ENCODE measurements around the gene GBX2. TPM values are rescaled to one million over a fixed set of nuclear protein-coding genes. Genes with fewer than 3 reads are reported as not detected.

GBX2 gene
- total RNA-seq, 1 donor from 2014 or later: 0.84 TPM

DNA sequence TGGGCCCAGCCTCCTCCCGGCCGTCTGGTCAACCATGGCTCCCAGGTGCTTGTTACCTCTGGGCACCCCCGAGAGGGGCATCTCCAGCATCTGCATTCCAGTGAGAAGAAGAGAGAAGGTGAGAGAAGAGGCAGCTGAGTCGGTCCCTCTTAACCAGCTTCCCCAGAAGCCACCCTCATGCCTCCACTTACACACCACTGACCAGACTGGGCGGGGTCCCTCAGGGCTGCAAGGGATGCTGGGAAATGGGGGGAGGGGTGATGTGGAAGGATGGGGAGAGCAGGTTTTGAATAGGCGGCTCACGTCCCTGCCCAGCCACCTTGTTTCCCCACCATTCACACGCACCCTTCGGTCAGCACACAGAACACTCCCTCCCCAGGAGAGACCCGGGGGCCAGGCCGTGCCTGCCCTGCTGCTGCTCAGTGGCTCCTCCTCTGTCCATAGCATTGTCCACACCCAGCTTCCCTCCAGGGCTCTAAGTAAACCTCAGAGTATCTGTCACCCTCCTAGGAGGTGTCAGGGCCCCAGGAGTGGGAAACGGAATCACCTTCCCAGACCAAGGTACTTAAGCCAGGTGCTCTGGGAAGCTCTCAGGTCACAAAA, 34.7 kb downstream of the GBX2 start:
- no peak for DNase-seq (ENCODE audit: low read depth)
- no peak overlapping the region for H3K4me3 ChIP-seq (ENCODE audit: low read depth, low read length)
- TF ChIP-seq, protein P1, sequence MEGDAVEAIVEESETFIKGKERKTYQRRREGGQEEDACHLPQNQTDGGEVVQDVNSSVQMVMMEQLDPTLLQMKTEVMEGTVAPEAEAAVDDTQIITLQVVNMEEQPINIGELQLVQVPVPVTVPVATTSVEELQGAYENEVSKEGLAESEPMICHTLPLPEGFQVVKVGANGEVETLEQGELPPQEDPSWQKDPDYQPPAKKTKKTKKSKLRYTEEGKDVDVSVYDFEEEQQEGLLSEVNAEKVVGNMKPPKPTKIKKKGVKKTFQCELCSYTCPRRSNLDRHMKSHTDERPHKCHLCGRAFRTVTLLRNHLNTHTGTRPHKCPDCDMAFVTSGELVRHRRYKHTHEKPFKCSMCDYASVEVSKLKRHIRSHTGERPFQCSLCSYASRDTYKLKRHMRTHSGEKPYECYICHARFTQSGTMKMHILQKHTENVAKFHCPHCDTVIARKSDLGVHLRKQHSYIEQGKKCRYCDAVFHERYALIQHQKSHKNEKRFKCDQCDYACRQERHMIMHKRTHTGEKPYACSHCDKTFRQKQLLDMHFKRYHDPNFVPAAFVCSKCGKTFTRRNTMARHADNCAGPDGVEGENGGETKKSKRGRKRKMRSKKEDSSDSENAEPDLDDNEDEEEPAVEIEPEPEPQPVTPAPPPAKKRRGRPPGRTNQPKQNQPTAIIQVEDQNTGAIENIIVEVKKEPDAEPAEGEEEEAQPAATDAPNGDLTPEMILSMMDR (IDR thresholded peaks at IDR 0.05; ENCODE audit: insufficient read depth, low read length, poor library complexity, severe bottlenecking): no peak
- H3K36me3 ChIP-seq (ENCODE audit: control insufficient read depth, insufficient read depth, low read length): no peaks in the 10 kb centered on the region
- H3K27me3 ChIP-seq (ENCODE audit: control insufficient read depth, insufficient read depth, low read length): no peaks in the 10 kb centered on the region

DNA sequence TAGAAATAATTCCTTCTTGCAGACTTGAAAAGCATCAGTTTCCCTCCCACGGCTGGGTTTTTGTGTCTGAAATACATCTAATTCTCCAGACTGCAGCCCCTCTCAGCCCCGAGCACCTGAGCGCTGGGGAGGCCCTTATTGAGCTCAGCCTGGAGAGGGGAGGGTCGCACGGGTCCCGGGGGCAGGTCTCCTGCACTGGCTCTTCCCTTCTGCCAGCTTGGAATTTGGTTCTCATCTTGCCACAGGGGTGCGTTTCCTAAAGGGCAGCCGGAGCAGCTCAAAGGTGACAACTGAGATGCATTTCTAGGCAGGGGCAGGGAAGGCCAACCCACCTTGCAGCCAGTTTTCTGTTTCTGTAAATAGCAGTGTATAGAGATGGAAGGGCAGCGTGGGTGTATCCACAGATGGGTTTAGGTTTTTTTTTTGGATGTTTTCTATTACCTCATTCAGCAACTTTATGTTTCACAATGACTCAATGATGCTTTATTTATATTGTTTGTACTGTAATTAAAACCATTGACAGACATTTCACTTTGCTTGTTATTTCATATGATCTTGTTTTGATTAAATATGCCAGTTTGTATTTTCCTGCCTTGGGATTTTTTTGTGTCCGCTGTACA, 37.0 kb downstream of the GBX2 start:
- Histone ChIP-seq H3K27me3 (ENCODE audit: control insufficient read depth, insufficient read depth, low read length) (no peaks in the 10 kb centered on the region), H3K36me3 (ENCODE audit: control insufficient read depth, insufficient read depth, low read length) (no peaks in the 10 kb centered on the region), H3K4me3 (ENCODE audit: low read depth, low read length) (no peak overlapping the region)
- DNase-seq (ENCODE audit: low read depth): no peak
- TF ChIP-seq, protein P1 (IDR thresholded peaks at IDR 0.05; ENCODE audit: insufficient read depth, low read length, poor library complexity, severe bottlenecking): no peak

DNA sequence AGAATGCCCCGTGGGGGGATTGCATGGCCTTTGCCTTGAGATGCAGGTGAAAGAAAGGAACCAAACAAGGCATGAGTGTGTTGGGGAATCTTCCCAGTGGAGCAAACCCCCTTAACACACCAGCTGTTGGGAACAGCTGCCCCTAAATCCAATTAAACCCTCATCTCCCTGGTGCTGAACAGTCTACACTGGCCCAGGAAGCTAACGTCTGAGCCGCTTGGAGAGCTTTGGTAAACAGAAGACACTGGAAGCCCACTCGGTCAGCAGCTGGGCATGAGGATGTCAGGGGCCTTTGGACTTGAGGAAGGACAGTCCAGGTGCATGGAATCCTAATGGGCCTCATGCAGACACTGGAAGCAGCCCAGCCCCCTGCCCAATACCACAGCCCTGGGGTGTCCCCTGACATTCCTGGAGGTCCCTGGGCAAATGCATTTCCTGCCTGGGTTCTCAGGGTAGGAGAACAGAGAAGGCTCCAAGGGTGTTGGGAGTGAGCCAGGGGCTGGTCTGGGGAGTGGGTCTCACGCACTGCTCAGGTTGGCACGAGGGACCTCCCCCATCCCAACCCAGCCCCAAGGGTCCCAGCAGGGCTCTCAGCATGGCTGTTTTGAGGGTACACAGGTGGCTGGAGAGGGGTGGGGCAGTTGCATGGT, 37.7 kb downstream of the GBX2 start:
- TF ChIP-seq, protein P1 (IDR thresholded peaks at IDR 0.05; ENCODE audit: insufficient read depth, low read length, poor library complexity, severe bottlenecking): no peak
- DNase-seq (ENCODE audit: low read depth): no peak
- Histone ChIP-seq H3K4me3 (ENCODE audit: low read depth, low read length) (no peak overlapping the region), H3K36me3 (ENCODE audit: control insufficient read depth, insufficient read depth, low read length) (no peaks in the 10 kb centered on the region), H3K27me3 (ENCODE audit: control insufficient read depth, insufficient read depth, low read length) (no peaks in the 10 kb centered on the region)

DNA sequence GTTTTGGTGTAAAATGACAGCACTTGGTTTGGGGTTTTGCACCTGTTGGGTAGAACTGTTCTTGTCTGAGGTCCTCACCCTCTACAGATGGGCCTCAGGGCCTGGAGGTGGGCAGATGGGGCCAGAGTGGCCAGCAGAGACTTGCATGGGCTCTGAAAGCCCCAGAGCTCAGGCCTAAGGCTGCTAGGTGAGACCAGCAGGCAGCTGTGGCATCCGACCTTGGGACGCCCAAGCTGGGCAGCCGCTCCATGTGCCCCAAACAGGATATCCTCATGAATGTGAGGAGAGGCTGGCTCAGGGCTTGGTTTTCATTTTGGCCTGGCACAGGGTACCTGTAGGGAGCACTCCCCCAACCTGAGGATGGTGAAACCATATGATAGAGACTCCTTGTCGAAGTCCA, 38.3 kb downstream of the GBX2 start:
- no peaks in the 10 kb centered on the region for H3K27me3 ChIP-seq (ENCODE audit: control insufficient read depth, insufficient read depth, low read length)
- TF ChIP-seq, protein P1 (IDR thresholded peaks at IDR 0.05; ENCODE audit: insufficient read depth, low read length, poor library complexity, severe bottlenecking): no peak
- H3K36me3 ChIP-seq (ENCODE audit: control insufficient read depth, insufficient read depth, low read length): no peaks in the 10 kb centered on the region
- H3K4me3 ChIP-seq (ENCODE audit: low read depth, low read length): no peak overlapping the region
- DNase-seq (ENCODE audit: low read depth): no peak

DNA sequence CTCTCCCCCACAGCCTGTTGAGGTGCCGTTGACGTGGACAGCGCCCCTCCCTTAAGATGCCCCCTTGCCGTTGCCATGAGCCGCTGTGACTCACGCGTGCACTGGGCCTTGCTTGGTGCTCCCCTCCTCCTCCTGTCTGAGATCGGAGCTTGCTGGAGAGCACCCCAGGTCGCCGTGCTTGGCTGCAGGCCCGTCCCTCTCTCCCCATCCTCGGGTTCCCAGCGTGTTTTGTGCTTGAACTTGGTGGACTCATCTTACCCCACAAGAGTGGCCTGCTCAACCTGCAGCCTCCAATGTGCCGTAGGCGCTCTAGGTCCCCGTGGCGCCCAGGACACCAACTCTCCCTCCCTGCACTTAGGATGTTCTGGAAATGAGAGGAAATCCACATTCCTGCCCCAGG, 39.9 kb downstream of the GBX2 start:
- Histone ChIP-seq H3K4me3 (ENCODE audit: low read depth, low read length) (no peak overlapping the region), H3K36me3 (ENCODE audit: control insufficient read depth, insufficient read depth, low read length) (no peaks in the 10 kb centered on the region), H3K27me3 (ENCODE audit: control insufficient read depth, insufficient read depth, low read length) (no peaks in the 10 kb centered on the region)
- no peak for DNase-seq (ENCODE audit: low read depth)
- TF ChIP-seq, protein P1 (IDR thresholded peaks at IDR 0.05; ENCODE audit: insufficient read depth, low read length, poor library complexity, severe bottlenecking): no peak

Data from kidney epithelial cell (primary cell).